Measurements from ENCODE around the gene LDLRAD3.

Gene LDLRAD3

GRCh38 chr11:35927682-35928081, 16.2 kb upstream of the LDLRAD3 start:
- no peak for DNase-seq

- no peak for DNase-seq
Observed at GRCh38 chr11:35928688-35929395, 15.0 kb upstream of the LDLRAD3 start.

- no peak for DNase-seq
Observed at GRCh38 chr11:35930466-35930865, 13.4 kb upstream of the LDLRAD3 start.

GRCh38 chr11:35932121-35932520, 11.7 kb upstream of the LDLRAD3 start:
- DNase-seq: no peak

- DNase-seq: no peak
Observed at GRCh38 chr11:35932681-35933319, 11.1 kb upstream of the LDLRAD3 start.

- DNase-seq: no peak
Observed at GRCh38 chr11:35933320-35933871, 10.5 kb upstream of the LDLRAD3 start.

- DNase-seq: no peak
Observed at GRCh38 chr11:35934271-35934670, 9.6 kb upstream of the LDLRAD3 start.

GRCh38 chr11:35934981-35935380, 8.9 kb upstream of the LDLRAD3 start:
- no peak for DNase-seq

GRCh38 chr11:35935390-35935789, 8.5 kb upstream of the LDLRAD3 start:
- no peak for DNase-seq

GRCh38 chr11:35937111-35937510, 6.8 kb upstream of the LDLRAD3 start:
- DNase-seq: no peak

- DNase-seq: no peak
Observed at GRCh38 chr11:35937700-35938099, 6.2 kb upstream of the LDLRAD3 start.

- no peak for DNase-seq
Observed at GRCh38 chr11:35938231-35938630, 5.6 kb upstream of the LDLRAD3 start.

- DNase-seq: no peak
Observed at GRCh38 chr11:35943309-35943708, 553 bp upstream of the LDLRAD3 start.

GRCh38 chr11:35944503-35945136, 758 bp downstream of the LDLRAD3 start:
- DNase-seq: no peak

GRCh38 chr11:35945137-35945518, 1.3 kb downstream of the LDLRAD3 start:
- DNase-seq: no peak

- DNase-seq: no peak
Observed at GRCh38 chr11:35946766-35947165, 2.9 kb downstream of the LDLRAD3 start.

- DNase-seq: no peak
Observed at GRCh38 chr11:35947437-35947836, 3.6 kb downstream of the LDLRAD3 start.

GRCh38 chr11:35949242-35949641, 5.4 kb downstream of the LDLRAD3 start:
- DNase-seq: no peak

GRCh38 chr11:35950082-35950481, 6.2 kb downstream of the LDLRAD3 start:
- no peak for DNase-seq

- DNase-seq: no peak
Observed at GRCh38 chr11:35951680-35952079, 7.8 kb downstream of the LDLRAD3 start.

GRCh38 chr11:35953081-35953760, 9.4 kb downstream of the LDLRAD3 start:
- DNase-seq: no peak

- no peak for DNase-seq
Observed at GRCh38 chr11:35954205-35954604, 10.3 kb downstream of the LDLRAD3 start.

GRCh38 chr11:35955636-35956035, 11.8 kb downstream of the LDLRAD3 start:
- DNase-seq: no peak
